Gastroesophageal sphincter (tissue), 4 donors: ENCODE data around the gene SEMA5B. TPM values are rescaled to one million over a fixed set of nuclear protein-coding genes. Genes with fewer than 3 reads are reported as not detected.

Source experiments
- ATAC-seq: fragments of 150-250 bp; one replicate; pipeline ENCODE4 v1.9.1; 2016; ENCODE audit warnings: mild to moderate bottlenecking, moderate library complexity
- H3K27ac ChIP-seq, 4 donors: fragments of 200-600 bp; sonication (generic) in 3 of 4; 1 replicate in 3 of 4; 2 replicates in 1 of 4; pipeline ENCODE4 v1.5.1; 2016 to 2019
- H3K27me3 ChIP-seq: fragments of 200-600 bp; sonication (generic); one replicate; pipeline ENCODE4 v1.5.1; 2019
- H3K36me3 ChIP-seq, 2 donors: fragments of 200-600 bp; sonication (generic); one replicate each; pipeline ENCODE4 v1.5.1; 2019; ENCODE audit warnings: control low read depth in 1 of 2
- H3K4me1 ChIP-seq, 3 donors: fragments of 200-600 bp; sonication (generic); 1 replicate in 2 of 3; 2 replicates in 1 of 3; pipeline ENCODE4 v1.5.1; 2016 to 2019; ENCODE audit warnings: control low read depth in 2 of 3
- H3K4me3 ChIP-seq, 2 donors: fragments of 200-600 bp; sonication (generic); one replicate each; pipeline ENCODE4 v1.5.1; 2019; ENCODE audit warnings: mild to moderate bottlenecking in 1 of 2, moderate library complexity in 1 of 2
- H3K9me3 ChIP-seq, 3 donors: fragments of 200-600 bp; sonication (generic); one replicate each; pipeline ENCODE4 v1.5.1; 2017 to 2019; ENCODE audit warnings: control low read depth in 2 of 3
- CTCF ChIP-seq, 4 experiments: fragments of 200-600 bp in 2 of 4; fragments of 450-650 bp in 2 of 4; sonication (generic) in 1 of 4; IDR thresholded peaks; one replicate each; pipeline ENCODE4 v1.5.1; 2017 to 2019; ENCODE audit warnings: antibody characterized with exemption in 4 of 4, mild to moderate bottlenecking in 2 of 4, moderate library complexity in 2 of 4
- EP300 ChIP-seq: sonication (generic); formaldehyde crosslinking; IDR thresholded peaks from one replicate; pipeline ENCODE4 v1.6.1; 2017; ENCODE audit warnings: antibody characterized with exemption, mild to moderate bottlenecking
- POLR2A ChIP-seq, 2 donors: fragments of 450-650 bp; IDR thresholded peaks; one replicate each; pipeline ENCODE4 v1.6.1; 2017; ENCODE audit warnings: antibody characterized with exemption in 2 of 2, mild to moderate bottlenecking in 2 of 2, moderate library complexity in 1 of 2
- POLR2AphosphoS5 ChIP-seq: sonication (generic); formaldehyde crosslinking; IDR thresholded peaks from one replicate; pipeline ENCODE4 v1.6.1; 2017; ENCODE audit warnings: antibody characterized with exemption
- WGBS, 2 donors: methylation state at CpG; one replicate each; pipeline ENCODE4 v1.1.5; 2018; ENCODE audit warnings: low coverage in 1 of 2; 5-methylcytosine and 5-hydroxymethylcytosine counted together
- total RNA-seq, 4 donors: library from RNA; depleted of rRNA; stranded (reverse); fragments of >200 nt; gene quantifications; one replicate each; pipeline ENCODE4 v1.1.0, GENCODE V29; 2016

Gene SEMA5B
- total RNA-seq, 4 donors from 2014 or later = 0.31 to 0.69 (median 0.32) TPM; not detected in 1

- Histone ChIP-seq H3K27me3 (no peaks in the 10 kb centered on the region), H3K4me3 (no peak overlapping the region), H3K9me3 (no peaks in the 10 kb centered on the region), H3K4me1 (no peaks in the 10 kb centered on the region), H3K27ac (no peak overlapping the region), H3K36me3 (peaks cover 0 to 40% of the 10 kb centered on the region in 2 donors)
- WGBS, 2 donors = 96 to 100% methylated on average over 2 of the region's 2 CpGs
- ATAC-seq = no peak
- TF ChIP-seq POLR2A (IDR thresholded peaks at IDR 0.05) (no peak), EP300 (no peak), POLR2AphosphoS5 (no peak), CTCF (IDR thresholded peaks at IDR 0.05) (no peak)
Measured at GRCh38 chr3:122882361-122882947, 145.1 kb downstream of the SEMA5B start.

GRCh38 chr3:122880624-122881023 is 146.9 kb downstream of the SEMA5B start:
- Histone ChIP-seq H3K36me3 (peaks cover 0 to 34% of the 10 kb centered on the region in 2 donors), H3K27me3 (no peaks in the 10 kb centered on the region), H3K27ac (no peak overlapping the region), H3K4me3 (no peak overlapping the region), H3K4me1 (no peaks in the 10 kb centered on the region), H3K9me3 (no peaks in the 10 kb centered on the region)
- no peak for TF ChIP-seq POLR2A (IDR thresholded peaks at IDR 0.05)
- TF ChIP-seq POLR2AphosphoS5 = no peak
- no peak for TF ChIP-seq CTCF (IDR thresholded peaks at IDR 0.05)
- TF ChIP-seq EP300 = no peak
- no peak for ATAC-seq
- 20 to 58% methylated on average over 1 to 4 of the region's 4 CpGs for WGBS, 2 donors

- Histone ChIP-seq H3K4me3 (no peak overlapping the region), H3K27ac (no peak overlapping the region), H3K27me3 (no peaks in the 10 kb centered on the region), H3K9me3 (no peaks in the 10 kb centered on the region), H3K36me3 (peaks cover 0 to 39% of the 10 kb centered on the region in 2 donors), H3K4me1 (no peaks in the 10 kb centered on the region)
- no peak for ATAC-seq
- TF ChIP-seq POLR2A (IDR thresholded peaks at IDR 0.05) = no peak
- no peak for TF ChIP-seq POLR2AphosphoS5
- TF ChIP-seq CTCF (IDR thresholded peaks at IDR 0.05) = no peak
- TF ChIP-seq EP300 = no peak
- WGBS, 2 donors = 83 to 91% methylated on average over 4 of the region's 4 CpGs
Measured at GRCh38 chr3:122880173-122880572, 147.4 kb downstream of the SEMA5B start.

GRCh38 chr3:122875547-122876127 is 151.9 kb downstream of the SEMA5B start:
- H3K9me3 ChIP-seq = no peaks in the 10 kb centered on the region
- no peak for TF ChIP-seq EP300
- TF ChIP-seq POLR2A (IDR thresholded peaks at IDR 0.05) = no peak
- no peak for TF ChIP-seq CTCF (IDR thresholded peaks at IDR 0.05)
- TF ChIP-seq POLR2AphosphoS5 = no peak
- peaks cover 0 to 58% of the 10 kb centered on the region in 2 donors for H3K36me3 ChIP-seq
- no peaks in the 10 kb centered on the region for H3K4me1 ChIP-seq
- H3K4me3 ChIP-seq = no peak overlapping the region
- no peak overlapping the region for H3K27ac ChIP-seq
- H3K27me3 ChIP-seq = no peaks in the 10 kb centered on the region
- no peak for ATAC-seq
